Measurements from ENCODE around the gene FTSJ1. TPM values are rescaled to one million over a fixed set of nuclear protein-coding genes. Genes with fewer than 3 reads are reported as not detected.

FTSJ1 gene
- polyA plus RNA-seq, 1 donor from 2014 or later, result 83.5 TPM

DNA sequence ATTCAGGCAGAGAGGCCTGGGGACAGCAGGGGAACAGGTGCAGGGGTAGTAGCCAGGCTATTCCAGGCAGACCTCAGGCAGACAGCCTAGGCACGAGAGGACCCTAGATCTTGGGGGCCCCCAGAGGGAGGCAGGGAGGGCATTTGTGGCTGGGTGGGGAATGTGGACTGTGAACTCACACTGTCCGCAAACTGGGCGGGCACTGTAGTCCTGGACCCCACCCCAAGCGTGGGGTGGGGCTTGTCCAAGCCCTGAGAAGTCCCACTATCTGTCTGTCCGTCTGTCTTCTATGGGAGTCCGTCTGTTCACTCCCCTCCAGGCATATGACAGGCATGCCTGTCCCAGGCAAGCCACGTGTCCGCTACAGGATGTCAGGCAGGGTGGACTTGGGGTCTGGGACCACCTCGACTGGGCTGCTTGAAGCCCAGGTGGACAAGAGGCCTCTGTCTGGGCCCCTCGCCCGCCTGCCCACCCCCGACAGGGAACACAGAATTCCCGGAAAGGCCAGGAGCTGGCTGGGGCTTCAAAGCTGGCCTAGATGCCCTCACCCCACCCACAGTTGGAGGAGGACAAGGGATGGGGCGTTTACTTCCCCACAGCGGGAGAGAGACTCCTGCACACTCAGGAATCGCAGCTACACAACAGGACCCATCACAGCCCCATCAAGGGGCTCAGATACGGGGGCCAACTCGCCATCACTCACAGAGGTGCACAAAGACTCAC, 5.7 kb upstream of the FTSJ1 start, which contains the start of gene SLC38A5:
SLC38A5 (minus strand) TSS at position 151 of the 723 bp plus-strand sequence. CDS start 2,336 bp downstream, outside the sequence.
- H3K9ac ChIP-seq (ENCODE audit: low read length), result no peak within 1 kb of the TSS
- H3K36me3 ChIP-seq (ENCODE audit: insufficient read depth, low read length), result no peaks in the 10 kb centered on the region

DNA sequence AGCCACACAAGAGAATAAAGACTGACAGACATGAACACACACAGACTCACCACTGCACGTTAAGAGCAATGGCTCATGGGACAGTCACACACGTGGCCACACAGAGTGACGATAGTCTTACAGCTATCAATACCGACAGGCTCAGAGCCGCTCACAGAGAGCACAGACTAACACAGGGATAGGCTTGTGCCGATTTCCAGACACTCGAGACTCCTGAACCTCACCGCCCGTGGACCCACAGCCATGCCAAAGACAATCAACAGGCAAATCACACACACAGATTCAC, 5.2 kb upstream of the FTSJ1 start:
- Histone ChIP-seq H3K4me2 (ENCODE audit: low read length) (no peak overlapping the region), H3K9ac (ENCODE audit: low read length) (no peak overlapping the region), H3F3A (ENCODE audit: insufficient read depth, low read length, poor library complexity, severe bottlenecking) (no peaks in the 10 kb centered on the region), H3K4me3 (ENCODE audit: low read length) (no peak overlapping the region), H3K9me2 (ENCODE audit: insufficient read depth, low read length) (no peaks in the 10 kb centered on the region), H3K27ac (ENCODE audit: low read length) (no peak overlapping the region), H3K27me3 (ENCODE audit: insufficient read depth, low read depth, low read length) (no peaks in the 10 kb centered on the region), H3K79me2 (replicated peaks; ENCODE audit: insufficient read depth, low read length) (no peaks in the 10 kb centered on the region), H4K20me1 (ENCODE audit: insufficient read depth) (no peaks in the 10 kb centered on the region), H2AFZ (ENCODE audit: low read depth, low read length) (no peak overlapping the region), H3K36me3 (ENCODE audit: insufficient read depth, low read length) (no peaks in the 10 kb centered on the region), H3K9me3 (ENCODE audit: low read length) (no peaks in the 10 kb centered on the region)
- TF ChIP-seq, protein P1, sequence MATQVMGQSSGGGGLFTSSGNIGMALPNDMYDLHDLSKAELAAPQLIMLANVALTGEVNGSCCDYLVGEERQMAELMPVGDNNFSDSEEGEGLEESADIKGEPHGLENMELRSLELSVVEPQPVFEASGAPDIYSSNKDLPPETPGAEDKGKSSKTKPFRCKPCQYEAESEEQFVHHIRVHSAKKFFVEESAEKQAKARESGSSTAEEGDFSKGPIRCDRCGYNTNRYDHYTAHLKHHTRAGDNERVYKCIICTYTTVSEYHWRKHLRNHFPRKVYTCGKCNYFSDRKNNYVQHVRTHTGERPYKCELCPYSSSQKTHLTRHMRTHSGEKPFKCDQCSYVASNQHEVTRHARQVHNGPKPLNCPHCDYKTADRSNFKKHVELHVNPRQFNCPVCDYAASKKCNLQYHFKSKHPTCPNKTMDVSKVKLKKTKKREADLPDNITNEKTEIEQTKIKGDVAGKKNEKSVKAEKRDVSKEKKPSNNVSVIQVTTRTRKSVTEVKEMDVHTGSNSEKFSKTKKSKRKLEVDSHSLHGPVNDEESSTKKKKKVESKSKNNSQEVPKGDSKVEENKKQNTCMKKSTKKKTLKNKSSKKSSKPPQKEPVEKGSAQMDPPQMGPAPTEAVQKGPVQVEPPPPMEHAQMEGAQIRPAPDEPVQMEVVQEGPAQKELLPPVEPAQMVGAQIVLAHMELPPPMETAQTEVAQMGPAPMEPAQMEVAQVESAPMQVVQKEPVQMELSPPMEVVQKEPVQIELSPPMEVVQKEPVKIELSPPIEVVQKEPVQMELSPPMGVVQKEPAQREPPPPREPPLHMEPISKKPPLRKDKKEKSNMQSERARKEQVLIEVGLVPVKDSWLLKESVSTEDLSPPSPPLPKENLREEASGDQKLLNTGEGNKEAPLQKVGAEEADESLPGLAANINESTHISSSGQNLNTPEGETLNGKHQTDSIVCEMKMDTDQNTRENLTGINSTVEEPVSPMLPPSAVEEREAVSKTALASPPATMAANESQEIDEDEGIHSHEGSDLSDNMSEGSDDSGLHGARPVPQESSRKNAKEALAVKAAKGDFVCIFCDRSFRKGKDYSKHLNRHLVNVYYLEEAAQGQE (IDR thresholded peaks at IDR 0.05; ENCODE audit: borderline replicate concordance), result no peak
- no peak for TF ChIP-seq EZH2 (IDR thresholded peaks at IDR 0.05; ENCODE audit: borderline replicate concordance, insufficient read depth, low read length, poor library complexity, severe bottlenecking)
- TF ChIP-seq RAD21 (conservative IDR thresholded peaks at IDR 0.05), result no peak
- TF ChIP-seq SMC3 (conservative IDR thresholded peaks at IDR 0.05; ENCODE audit: poor library complexity), result no peak
- no peak for TF ChIP-seq MXI1 (conservative IDR thresholded peaks at IDR 0.05; ENCODE audit: poor library complexity, severe bottlenecking)
- TF ChIP-seq POLR2AphosphoS5 (IDR thresholded peaks at IDR 0.05), result no peak
- TF ChIP-seq EP300 (conservative IDR thresholded peaks at IDR 0.05; ENCODE audit: poor library complexity, severe bottlenecking), result no peak
- no peak for TF ChIP-seq TAF1 (IDR thresholded peaks at IDR 0.05; ENCODE audit: low read depth)
- TF ChIP-seq, protein P2, sequence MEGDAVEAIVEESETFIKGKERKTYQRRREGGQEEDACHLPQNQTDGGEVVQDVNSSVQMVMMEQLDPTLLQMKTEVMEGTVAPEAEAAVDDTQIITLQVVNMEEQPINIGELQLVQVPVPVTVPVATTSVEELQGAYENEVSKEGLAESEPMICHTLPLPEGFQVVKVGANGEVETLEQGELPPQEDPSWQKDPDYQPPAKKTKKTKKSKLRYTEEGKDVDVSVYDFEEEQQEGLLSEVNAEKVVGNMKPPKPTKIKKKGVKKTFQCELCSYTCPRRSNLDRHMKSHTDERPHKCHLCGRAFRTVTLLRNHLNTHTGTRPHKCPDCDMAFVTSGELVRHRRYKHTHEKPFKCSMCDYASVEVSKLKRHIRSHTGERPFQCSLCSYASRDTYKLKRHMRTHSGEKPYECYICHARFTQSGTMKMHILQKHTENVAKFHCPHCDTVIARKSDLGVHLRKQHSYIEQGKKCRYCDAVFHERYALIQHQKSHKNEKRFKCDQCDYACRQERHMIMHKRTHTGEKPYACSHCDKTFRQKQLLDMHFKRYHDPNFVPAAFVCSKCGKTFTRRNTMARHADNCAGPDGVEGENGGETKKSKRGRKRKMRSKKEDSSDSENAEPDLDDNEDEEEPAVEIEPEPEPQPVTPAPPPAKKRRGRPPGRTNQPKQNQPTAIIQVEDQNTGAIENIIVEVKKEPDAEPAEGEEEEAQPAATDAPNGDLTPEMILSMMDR (IDR thresholded peaks at IDR 0.05; ENCODE audit: poor library complexity, severe bottlenecking), result no peak

More for the DNA sequence above, 5.7 kb upstream of the FTSJ1 start, which contains the start of gene SLC38A5:
- no peaks in the 10 kb centered on the region for H3F3A ChIP-seq (ENCODE audit: insufficient read depth, low read length, poor library complexity, severe bottlenecking)
- H3K9me2 ChIP-seq (ENCODE audit: insufficient read depth, low read length), result no peaks in the 10 kb centered on the region
- no peaks in the 10 kb centered on the region for H4K20me1 ChIP-seq (ENCODE audit: insufficient read depth)
- no peak within 1 kb of the TSS for H3K27ac ChIP-seq (ENCODE audit: low read length)
- H3K79me2 ChIP-seq (replicated peaks; ENCODE audit: insufficient read depth, low read length), result no peaks in the 10 kb centered on the region
- no peaks in the 10 kb centered on the region for H3K9me3 ChIP-seq (ENCODE audit: low read length)
- no peak within 1 kb of the TSS for H2AFZ ChIP-seq (ENCODE audit: low read depth, low read length)
- no peak within 1 kb of the TSS for H3K4me2 ChIP-seq (ENCODE audit: low read length)
- no peak within 1 kb of the TSS for H3K4me3 ChIP-seq (ENCODE audit: low read length)
- no peaks in the 10 kb centered on the region for H3K27me3 ChIP-seq (ENCODE audit: insufficient read depth, low read depth, low read length)
- TF ChIP-seq SMC3 (conservative IDR thresholded peaks at IDR 0.05; ENCODE audit: poor library complexity) (no peak), EZH2 (IDR thresholded peaks at IDR 0.05; ENCODE audit: borderline replicate concordance, insufficient read depth, low read length, poor library complexity, severe bottlenecking) (no peak)

Data from neural cell (in vitro differentiated cells).